ENCODE measurements around the gene CENPH.

GRCh38 chr5:69231851-69232250, 42.5 kb downstream of the CENPH start:
- TF ChIP-seq CTCF (IDR thresholded peaks at IDR 0.05) (no peak), POLR2A (IDR thresholded peaks at IDR 0.05) (no peak), EP300 (IDR thresholded peaks at IDR 0.05) (no peak)

Data from tibial nerve (tissue), 4 donors.